Uterus (tissue), 4 donors: ENCODE results near the gene KIF26A. TPM values are rescaled to one million over a fixed set of nuclear protein-coding genes. Genes with fewer than 3 reads are reported as not detected.

Experiments
- DNase-seq, 2 donors: peaks; one replicate each; pipeline ENCODE4 v3.0.0-alpha.2; 2019 to 2020
- H3K27ac ChIP-seq, 2 donors: fragments of 200-600 bp; sonication (generic); 1 replicate in 1 of 2; 2 replicates in 1 of 2; pipeline ENCODE4 v1.5.1; 2016 to 2018
- H3K27me3 ChIP-seq, 2 donors: fragments of 200-600 bp; sonication (generic); one replicate each; pipeline ENCODE4 v1.5.1; 2018 to 2019; ENCODE audit warnings: control low read depth in 1 of 2
- H3K36me3 ChIP-seq, 2 donors: fragments of 200-600 bp; sonication (generic); one replicate each; pipeline ENCODE4 v1.5.1; 2019; ENCODE audit warnings: control low read depth in 1 of 2
- H3K4me1 ChIP-seq, 2 donors: fragments of 200-600 bp; sonication (generic); one replicate each; pipeline ENCODE4 v1.5.1; 2018 to 2019; ENCODE audit warnings: control low read depth in 1 of 2
- H3K4me3 ChIP-seq, 2 donors: fragments of 200-600 bp; sonication (generic); 1 replicate in 1 of 2; 2 replicates in 1 of 2; pipeline ENCODE4 v1.5.1; 2018 to 2019; ENCODE audit warnings: mild to moderate bottlenecking in 1 of 2
- H3K9me3 ChIP-seq, 2 donors: fragments of 200-600 bp; sonication (generic); one replicate each; pipeline ENCODE4 v1.5.1; 2019; ENCODE audit warnings: control low read depth in 1 of 2
- CTCF ChIP-seq, 4 experiments: fragments of 200-600 bp in 2 of 4; fragments of 450-650 bp in 2 of 4; sonication (generic) in 2 of 4; IDR thresholded peaks; one replicate each; pipeline ENCODE4 v1.5.1; 2016 to 2019; ENCODE audit warnings: antibody characterized with exemption in 4 of 4, mild to moderate bottlenecking in 2 of 4, moderate library complexity in 1 of 4
- POLR2A ChIP-seq, 2 donors: fragments of 450-650 bp; IDR thresholded peaks; one replicate each; pipeline ENCODE4 v1.6.1; 2016; ENCODE audit warnings: antibody characterized with exemption in 2 of 2, mild to moderate bottlenecking in 1 of 2, moderate library complexity in 1 of 2
- intact Hi-C: fragments of 100-400 bp; cut with DNase I; formaldehyde crosslinking; loops from one replicate; pipeline ENCODE4 v1.15.1; 2023; ENCODE audit warnings: low total_unique reads
- total RNA-seq, 4 donors: library from RNA; depleted of rRNA in 3 of 4; stranded (reverse); fragments of >200 nt in 3 of 4; gene quantifications; one replicate each; pipeline versions ENCODE4 v1.1.0 to v1.2.4, GENCODE V29; 2014 to 2023
- donor health status: DM: yes; HTN: yes; CAD: no.

Gene KIF26A
- total RNA-seq, 4 donors from 2014 or later, result 4.1 to 10.5 (median 7.5) TPM

GRCh38 chr14:104146651-104147345 lies 8.4 kb downstream of the KIF26A start:
- Histone ChIP-seq H3K27ac (no peak overlapping the region), H3K4me3 (no peak overlapping the region), H3K27me3 (no peaks in the 10 kb centered on the region), H3K4me1 (no peaks in the 10 kb centered on the region), H3K36me3 (no peaks in the 10 kb centered on the region), H3K9me3 (no peaks in the 10 kb centered on the region)
- no peak for DNase-seq
- intact Hi-C loops, result no loop called here
- TF ChIP-seq CTCF (IDR thresholded peaks at IDR 0.05), result no peak
- no peak for TF ChIP-seq POLR2A (IDR thresholded peaks at IDR 0.05)

GRCh38 chr14:104147346-104148125 lies 9.1 kb downstream of the KIF26A start:
- TF ChIP-seq CTCF (IDR thresholded peaks at IDR 0.05) (no peak), POLR2A (IDR thresholded peaks at IDR 0.05) (no peak)
- no peaks in the 10 kb centered on the region for H3K9me3 ChIP-seq
- H3K36me3 ChIP-seq, result no peaks in the 10 kb centered on the region
- H3K27me3 ChIP-seq, result no peaks in the 10 kb centered on the region
- H3K27ac ChIP-seq, result no peak overlapping the region
- intact Hi-C loops, result no loop called here
- no peak for DNase-seq
- no peak overlapping the region for H3K4me3 ChIP-seq
- no peaks in the 10 kb centered on the region for H3K4me1 ChIP-seq

- Histone ChIP-seq H3K27me3 (no peaks in the 10 kb centered on the region), H3K4me3 (no peak overlapping the region), H3K27ac (no peak overlapping the region), H3K4me1 (no peaks in the 10 kb centered on the region), H3K9me3 (no peaks in the 10 kb centered on the region), H3K36me3 (no peaks in the 10 kb centered on the region)
- TF ChIP-seq POLR2A (IDR thresholded peaks at IDR 0.05), result no peak
- no peak for TF ChIP-seq CTCF (IDR thresholded peaks at IDR 0.05)
- intact Hi-C loops, result no loop called here
- no peak for DNase-seq
These were observed 10.3 kb downstream of the KIF26A start for GRCh38 chr14:104148433-104149277.

- DNase-seq, result no peak
- Histone ChIP-seq H3K4me1 (no peaks in the 10 kb centered on the region), H3K4me3 (no peak overlapping the region), H3K9me3 (no peaks in the 10 kb centered on the region), H3K27ac (no peak overlapping the region), H3K36me3 (no peaks in the 10 kb centered on the region), H3K27me3 (no peaks in the 10 kb centered on the region)
- no peak for TF ChIP-seq POLR2A (IDR thresholded peaks at IDR 0.05)
- no peak for TF ChIP-seq CTCF (IDR thresholded peaks at IDR 0.05)
- intact Hi-C loops, result no loop called here
These were observed 10.8 kb downstream of the KIF26A start for GRCh38 chr14:104149278-104149595.
